Naive thymus-derived CD8-positive, alpha-beta T cell (primary cell): ENCODE results near the gene TNNI2. TPM values are rescaled to one million over a fixed set of nuclear protein-coding genes. Genes with fewer than 3 reads are reported as not detected.
A peak's percentile ranks its signal among the peaks of the same experiment; 100 is the strongest.

Experiments
- ATAC-seq, 2 donors: fragments of 150-1000 bp; cut with Tn5 transposase in 1 of 2; sonication (Bioruptor Pico), chemical (Tn5 transposase) in 1 of 2; 1 replicate in 1 of 2; 2 replicates in 1 of 2; pipeline ENCODE4 v1.10.0; 2021; ENCODE audit warnings: mild to moderate bottlenecking in 2 of 2, moderate library complexity in 2 of 2
- POLR2A ChIA-PET: fragments of 350-600 bp; sonication (Branson Sonifier 250); formaldehyde crosslinking; loops from one replicate; lab custom pipeline; 2021; ENCODE audit warnings: antibody characterized with exemption; lab: Charles Lee
- DNase-seq, 10 donors: peaks; one replicate each; pipeline versions ENCODE4 v3.0.0 to v3.0.0-alpha.2; 2020 to 2022
- H3K27ac Mint-ChIP-seq, 10 donors: one replicate each; pipeline ENCODE4 v1.8.0; 2020 to 2022; ENCODE audit warnings: mild to moderate bottlenecking in 10 of 10, mixed read lengths in 10 of 10, moderate library complexity in 4 of 10, inconsistent platforms in 1 of 10
- H3K27me3 Mint-ChIP-seq, 5 donors: one replicate each; pipeline ENCODE4 v1.8.0; 2021 to 2022; ENCODE audit warnings: mixed read lengths in 5 of 5
- H3K36me3 Mint-ChIP-seq, 3 donors: one replicate each; pipeline ENCODE4 v1.8.0; 2020 to 2022; ENCODE audit warnings: mixed read lengths in 3 of 3, mild to moderate bottlenecking in 2 of 3, inconsistent platforms in 1 of 3
- H3K4me1 Mint-ChIP-seq, 4 donors: one replicate each; pipeline ENCODE4 v1.8.0; 2021 to 2022; ENCODE audit warnings: mixed read lengths in 4 of 4
- H3K4me3 Mint-ChIP-seq, 10 donors: one replicate each; pipeline ENCODE4 v1.8.0; 2020 to 2022; ENCODE audit warnings: mild to moderate bottlenecking in 10 of 10, mixed read lengths in 10 of 10, moderate library complexity in 6 of 10, inconsistent platforms in 1 of 10
- H3K9me3 Mint-ChIP-seq, 9 donors: one replicate each; pipeline ENCODE4 v1.8.0; 2020 to 2022; ENCODE audit warnings: mixed read lengths in 9 of 9, mild to moderate bottlenecking in 3 of 9, inconsistent platforms in 1 of 9, moderate library complexity in 1 of 9
- microRNA-seq: library from miRNA; unstranded; fragments of <30 nt; microRNA quantifications from one replicate; pipeline ENCODE4 v1.2.0, GENCODE V29; 2022; ENCODE audit warnings: borderline microRNAs expressed
- polyA plus RNA-seq, 3 donors: library from polyadenylated mRNA; unstranded; fragments of 300-500 nt; fragmentation: Illumina TruSeq; gene quantifications; one replicate each; pipeline ENCODE4 v1.2.3, GENCODE V29; 2021
- total RNA-seq, 8 experiments: library from RNA in 2 of 8; stranded (reverse) in 2 of 8; gene quantifications; one replicate each; pipeline ENCODE4 v1.2.3 and lab custom pipeline; 2021 to 2026

TNNI2 gene
- total and polyA plus RNA-seq, 5 experiments from 2014 or later: not detected

- Mint-ChIP-seq H3K9me3 (peaks cover 0 to 18% (median 0%) of the 10 kb centered on the region in 9 donors), H3K4me1 (peaks cover 31 to 54% (median 52%) of the 10 kb centered on the region in 4 donors), H3K27ac (peak overlapping the region; percentile 52 to 94 (median 87)), H3K4me3 (peak overlapping the region; percentile 73 to 93 (median 82)), H3K36me3 (peaks cover 0 to 8% (median 0%) of the 10 kb centered on the region in 3 donors), H3K27me3 (no peaks in the 10 kb centered on the region)
- peak in 1 of 2 donors; percentile 19 for ATAC-seq
- peak in 4 of 10 donors; percentile 26 to 33 (median 28) for DNase-seq
- POLR2A ChIA-PET: interaction anchor here (0.7 to 5.7 kb wide), 12 partner anchors 8 to 128 kb away, joined by 3 to 163 read pairs (median 7); partner anchors contain the start of genes LSP1, TNNI2 and TNNT3
Measured at GRCh38 chr11:1889941-1890855, 51.4 kb downstream of the TNNI2 start.

Small RNA genes within 50 kb of the gene (microRNA-seq; reads per million reads assigned to microRNA genes)
- gene MIR4298 (not detected), gene MIR7847 (not detected)

Other genes starting within 250 kb of the TNNI2 start
- gene KRTAP5-2, start 240.7 kb upstream of the TNNI2 start, total RNA-seq: not detected
- not detected for gene KRTAP5-2, start 240.7 kb upstream of the TNNI2 start, polyA plus RNA-seq
- gene KRTAP5-3, start 230.5 kb upstream of the TNNI2 start, total RNA-seq: not detected
- gene KRTAP5-3, start 230.5 kb upstream of the TNNI2 start, polyA plus RNA-seq: not detected
- gene KRTAP5-4, start 216.8 kb upstream of the TNNI2 start, total RNA-seq: not detected
- not detected for gene KRTAP5-4, start 216.8 kb upstream of the TNNI2 start, polyA plus RNA-seq
- gene KRTAP5-5, start 209.2 kb upstream of the TNNI2 start, total RNA-seq: not detected
- not detected for gene KRTAP5-5, start 209.2 kb upstream of the TNNI2 start, polyA plus RNA-seq
- not detected for gene KRTAP5-6, start 141.8 kb upstream of the TNNI2 start, total RNA-seq
- gene KRTAP5-6, start 141.8 kb upstream of the TNNI2 start, polyA plus RNA-seq: not detected
- 1 to 10 TPM; 2.0 to 4.3 TPM for gene IFITM10, start 88.4 kb upstream of the TNNI2 start, total RNA-seq
- under 1 TPM in 1 of 3 donors, not detected in 2; 0.16 TPM for gene IFITM10, start 88.4 kb upstream of the TNNI2 start, polyA plus RNA-seq
- 100 to 1,000 TPM; 134 to 142 TPM for gene CTSD, start 75.1 kb upstream of the TNNI2 start, total RNA-seq
- gene CTSD, start 75.1 kb upstream of the TNNI2 start, polyA plus RNA-seq: 100 to 1,000 TPM; 163 to 203 (median 176) TPM
- gene SYT8, start 4.0 kb upstream of the TNNI2 start, total RNA-seq: not detected
- not detected for gene SYT8, start 4.0 kb upstream of the TNNI2 start, polyA plus RNA-seq
- 100 to 1,000 TPM; 287 to 295 TPM for gene LSP1, start 14.1 kb downstream of the TNNI2 start, total RNA-seq
- 100 to 1,000 TPM; 326 to 438 (median 338) TPM for gene LSP1, start 14.1 kb downstream of the TNNI2 start, polyA plus RNA-seq
- not detected for gene PRR33, start 52.9 kb downstream of the TNNI2 start, total RNA-seq
- under 1 TPM; 0.06 to 0.15 (median 0.08) TPM for gene PRR33, start 52.9 kb downstream of the TNNI2 start, polyA plus RNA-seq
- gene TNNT3, start 80.7 kb downstream of the TNNI2 start, total RNA-seq: 10 to 100 TPM; 28.0 to 29.7 TPM
- under 1 TPM in 1 of 3 donors, not detected in 2; 0.39 TPM for gene TNNT3, start 80.7 kb downstream of the TNNI2 start, polyA plus RNA-seq
- gene MRPL23, start 108.4 kb downstream of the TNNI2 start, total RNA-seq: 10 to 100 TPM; 49.0 to 50.7 TPM
- 10 to 100 TPM; 22.3 to 48.8 (median 29.3) TPM for gene MRPL23, start 108.4 kb downstream of the TNNI2 start, polyA plus RNA-seq
- gene H19, start 158.9 kb downstream of the TNNI2 start, total RNA-seq: not detected
- gene H19, start 158.9 kb downstream of the TNNI2 start, polyA plus RNA-seq: not detected